T47D (cell line): ENCODE results near the gene SPEG.
"Not testable (repeated sequence)": the region's sequence is repeated elsewhere in the genome, so short reads cannot be mapped to it uniquely, and the experiment has no call there.

Source experiments
- DNase-seq, 2 experiments: peaks; one replicate each; pipeline versions ENCODE4 v3.0.0 to v3.0.0-alpha.2; 2011 to 2012; ENCODE audit warnings: low read depth in 1 of 2, low spot score in 1 of 2
- JUND ChIP-seq: IDR thresholded peaks from 2 replicates; pipeline ENCODE4 v1.6.1; 2012; ENCODE audit warnings: low read depth
- in situ Hi-C: cut with HindIII; loops from 2 replicates; pipeline ENCODE4 v1.10.0; 2016; ENCODE audit warnings: low sequenced_read_pairs, low pct_unique_long_range_greater_than_20kb

SPEG gene

DNA sequence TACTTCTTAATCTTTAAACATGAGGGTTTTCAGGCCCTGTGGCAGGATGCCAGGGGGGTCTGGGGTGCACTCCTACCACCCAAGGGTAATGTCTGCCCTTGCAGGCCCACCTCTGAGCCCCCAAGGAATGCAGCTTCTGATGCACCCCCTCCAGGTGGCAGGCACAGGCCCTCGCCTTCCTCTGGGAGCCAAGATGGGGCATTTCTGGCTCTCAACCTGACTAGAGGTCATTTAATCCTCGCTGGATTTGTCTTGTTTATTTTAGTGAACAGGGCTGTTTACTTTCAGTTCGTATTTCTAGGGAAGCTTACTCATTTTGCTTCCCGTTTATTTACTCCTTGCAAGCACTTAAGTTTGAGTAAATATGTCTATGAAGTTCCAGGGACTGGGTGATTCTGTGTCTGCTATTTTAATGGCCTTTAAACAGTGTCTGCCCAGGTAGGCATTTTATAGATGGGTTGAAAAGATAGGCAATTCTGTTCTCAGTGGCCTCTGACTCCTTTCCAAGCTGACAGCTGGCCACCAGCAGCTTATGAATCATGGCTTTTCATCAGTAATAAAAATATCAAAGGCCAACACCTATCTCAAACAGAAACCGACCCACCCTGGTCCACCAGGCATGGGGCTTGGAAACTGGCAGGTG lies 35.8 kb upstream of the SPEG start:
- in situ Hi-C loops = no loop called here
- DNase-seq = peak; percentile 32 to 92
- TF ChIP-seq JUND = peak; percentile 55; the same call in 1 of the 2 replicates

DNA sequence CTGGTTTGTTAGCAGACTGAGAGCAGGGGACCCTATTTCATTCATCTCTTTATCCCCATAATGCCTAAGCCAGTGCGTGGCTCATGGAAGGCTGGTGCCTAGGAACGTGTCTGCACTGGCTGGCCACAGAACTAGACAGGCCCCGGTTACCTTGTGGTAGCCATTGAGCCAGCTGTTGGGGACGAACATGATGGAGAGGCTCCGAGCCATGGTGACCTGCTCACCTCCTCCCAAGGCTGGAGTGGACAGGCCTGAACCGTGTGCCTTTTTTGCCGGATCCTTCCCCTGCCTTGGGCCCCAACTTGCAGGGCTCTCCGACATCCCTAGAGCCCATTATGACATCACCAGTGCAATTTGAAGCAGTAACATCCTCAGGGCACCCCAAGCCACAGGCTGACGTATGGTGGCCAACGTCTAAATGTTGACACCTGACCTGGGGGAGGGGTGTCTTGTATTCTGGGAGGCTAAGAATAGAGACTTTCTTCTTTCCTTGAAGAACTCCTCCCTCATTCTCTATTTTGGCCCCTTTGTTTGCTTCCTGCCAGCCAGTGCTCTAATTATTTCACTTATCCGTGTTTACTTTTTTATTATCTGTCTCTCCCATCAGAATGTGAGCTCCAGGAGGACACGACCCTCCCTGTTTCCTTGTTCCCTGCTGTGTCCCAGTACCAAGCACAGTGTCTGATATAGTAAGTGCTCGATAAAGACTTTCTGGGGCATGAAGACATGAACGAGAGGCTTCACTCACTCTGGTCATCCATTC lies 34.7 kb upstream of the SPEG start:
- no peak for TF ChIP-seq JUND
- DNase-seq = peak in 1 of 2 experiments; percentile 81
- in situ Hi-C loops = no loop called here

DNA sequence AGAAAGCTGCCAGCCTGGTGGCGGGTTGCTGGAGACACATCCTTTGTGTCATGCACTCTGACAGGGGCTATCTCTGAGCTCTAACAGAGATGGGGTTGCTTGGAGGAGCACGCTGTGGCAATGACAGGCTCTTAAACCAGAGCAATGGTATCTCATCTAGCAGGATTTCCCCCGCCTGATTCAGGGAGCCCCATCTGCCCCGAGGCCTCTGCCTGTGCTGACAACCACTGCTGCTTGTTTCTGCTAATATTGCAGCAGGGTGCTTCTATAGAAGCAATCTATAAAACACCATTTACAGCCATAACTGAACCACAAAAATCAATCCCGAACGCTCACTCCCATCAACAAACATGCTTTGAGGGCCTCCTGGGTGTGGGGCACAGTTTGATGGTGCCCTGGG lies 34.1 kb upstream of the SPEG start:
- no peak for TF ChIP-seq JUND
- in situ Hi-C loops = no loop called here
- DNase-seq = no peak

DNA sequence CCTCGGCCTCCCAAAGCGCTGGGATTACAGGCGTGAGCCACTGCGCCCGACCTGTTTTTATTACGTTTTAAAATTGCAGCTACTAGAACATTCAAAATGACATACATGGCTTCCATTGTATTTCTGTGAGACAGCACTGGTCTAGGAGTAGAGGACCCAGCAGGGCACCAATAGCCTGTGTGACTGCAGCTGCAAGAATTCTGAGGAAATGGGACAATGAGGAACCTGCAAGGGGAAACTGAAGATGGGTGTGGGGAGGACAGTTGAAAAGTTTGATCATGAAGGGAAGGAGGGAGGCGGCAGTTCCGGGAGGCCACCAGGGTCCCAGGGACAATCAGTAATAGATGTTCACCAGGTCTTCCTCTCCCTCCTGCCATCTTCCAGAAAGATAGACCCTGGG lies 33.0 kb upstream of the SPEG start:
- in situ Hi-C loops = no loop called here
- no peak for TF ChIP-seq JUND
- no peak for DNase-seq

DNA sequence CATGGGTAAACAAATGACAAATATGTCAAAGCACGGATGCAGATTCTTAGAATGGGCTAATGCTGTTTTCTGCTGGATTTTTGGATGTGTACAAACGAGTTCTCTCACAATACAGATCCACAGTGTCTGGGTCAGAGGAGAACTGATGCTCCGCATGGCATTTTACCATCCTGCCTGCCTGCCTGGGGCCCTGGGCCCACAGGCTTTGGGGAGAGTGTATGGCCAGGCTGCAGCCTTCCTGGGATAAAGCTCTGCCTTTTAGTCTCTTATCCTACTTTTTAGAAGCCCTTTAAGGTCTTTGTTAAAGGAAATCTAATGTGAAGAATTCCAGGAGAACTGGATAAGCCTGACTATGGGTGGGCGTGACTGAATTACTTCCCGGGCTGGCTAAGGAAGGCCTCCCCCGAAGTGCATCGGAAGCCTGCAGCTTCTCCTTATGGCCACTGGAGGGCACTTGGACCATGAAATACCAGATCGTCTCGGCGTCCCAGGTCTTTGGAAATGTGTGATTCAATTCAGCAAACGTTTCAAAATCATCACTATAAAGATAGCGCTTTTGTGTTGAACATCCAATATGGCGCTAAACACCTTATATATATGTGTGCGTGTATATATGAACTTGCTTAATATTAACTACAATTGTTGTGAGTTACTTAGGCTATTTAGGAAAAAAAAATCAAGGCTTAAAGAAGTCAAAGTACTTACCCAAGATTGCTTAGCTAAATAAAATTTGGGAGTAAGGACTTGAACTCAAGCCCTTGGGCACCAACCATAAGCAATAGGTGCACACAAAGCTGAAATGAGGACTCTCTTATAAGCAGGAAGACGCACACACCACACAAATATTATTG lies 31.8 kb upstream of the SPEG start:
- no peak for TF ChIP-seq JUND
- in situ Hi-C loops = no loop called here
- peak; percentile 41 to 75 for DNase-seq

DNA sequence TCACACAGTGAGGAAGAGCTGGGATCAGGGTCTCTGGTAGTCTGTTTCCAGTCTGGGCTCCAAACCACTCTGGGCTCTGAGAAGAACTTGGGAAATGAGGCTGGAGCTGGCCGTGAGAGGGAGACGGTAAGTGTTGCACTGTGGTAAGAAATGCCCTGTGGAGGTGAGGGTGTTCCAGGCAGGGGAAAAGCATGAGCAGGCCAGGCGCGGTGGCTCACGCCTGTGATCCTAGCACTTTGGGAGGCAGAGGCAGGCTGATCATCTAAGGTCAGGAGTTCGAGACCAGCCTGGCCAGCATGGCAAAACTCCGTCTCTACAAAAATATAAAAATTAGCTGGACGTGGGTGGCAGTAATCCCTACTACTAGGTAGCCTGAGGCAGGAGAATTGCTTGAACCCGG lies 30.8 kb upstream of the SPEG start:
- no peak for TF ChIP-seq JUND
- in situ Hi-C loops = no loop called here
- no peak for DNase-seq

DNA sequence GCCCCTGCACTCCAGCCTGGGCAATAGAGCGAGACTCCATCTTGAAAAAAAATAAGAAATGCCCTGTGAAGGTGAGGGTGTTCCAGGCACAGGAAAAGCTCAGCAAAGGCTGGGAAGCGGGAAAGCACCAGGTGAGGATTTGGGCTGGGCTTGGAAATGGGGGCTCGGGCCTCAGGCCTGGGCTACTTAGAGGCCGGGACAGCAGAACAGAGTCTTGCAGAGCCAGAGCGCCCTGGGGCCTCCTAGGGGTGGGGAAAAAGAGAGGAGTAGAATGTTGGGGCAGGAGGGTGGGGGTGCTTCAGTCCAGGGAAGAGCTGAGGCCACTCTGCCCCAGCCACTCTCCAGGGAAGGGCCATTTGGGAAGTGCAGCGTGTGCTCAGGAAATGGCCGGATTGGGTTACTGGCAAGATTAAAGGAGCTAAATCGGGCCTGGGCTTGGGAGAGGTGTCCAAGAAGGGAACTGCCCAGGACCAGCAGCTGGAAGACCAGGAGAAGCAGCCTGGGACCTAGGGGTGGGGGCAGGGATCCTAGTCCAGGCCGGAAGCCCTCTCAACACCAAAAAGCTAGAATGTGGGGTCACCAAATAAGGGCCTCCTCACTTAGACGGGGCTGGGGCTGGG lies 30.2 kb upstream of the SPEG start:
- no peak for DNase-seq
- TF ChIP-seq JUND = no peak
- in situ Hi-C loops = no loop called here

DNA sequence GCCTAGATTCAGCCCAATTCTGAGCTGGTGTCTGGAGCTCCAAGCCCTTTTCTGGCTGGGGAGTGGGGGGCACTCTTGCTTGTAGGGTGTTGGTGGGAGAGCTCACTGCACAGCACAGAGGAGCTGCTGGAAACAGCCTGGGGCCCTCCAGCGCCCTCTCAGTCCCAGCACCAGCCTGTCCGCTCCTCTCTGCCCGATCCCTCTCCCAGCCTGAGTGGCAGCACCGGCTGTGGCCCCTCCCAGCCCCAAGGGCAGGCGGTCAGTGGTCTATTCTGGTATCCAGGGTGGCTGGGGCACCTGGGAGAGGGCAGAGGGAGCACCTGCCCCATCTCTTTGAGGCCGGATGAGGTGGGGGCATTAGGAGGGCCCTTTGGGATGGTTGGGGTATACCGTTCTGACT lies 29.7 kb upstream of the SPEG start:
- in situ Hi-C loops = no loop called here
- no peak for TF ChIP-seq JUND
- DNase-seq = no peak

DNA sequence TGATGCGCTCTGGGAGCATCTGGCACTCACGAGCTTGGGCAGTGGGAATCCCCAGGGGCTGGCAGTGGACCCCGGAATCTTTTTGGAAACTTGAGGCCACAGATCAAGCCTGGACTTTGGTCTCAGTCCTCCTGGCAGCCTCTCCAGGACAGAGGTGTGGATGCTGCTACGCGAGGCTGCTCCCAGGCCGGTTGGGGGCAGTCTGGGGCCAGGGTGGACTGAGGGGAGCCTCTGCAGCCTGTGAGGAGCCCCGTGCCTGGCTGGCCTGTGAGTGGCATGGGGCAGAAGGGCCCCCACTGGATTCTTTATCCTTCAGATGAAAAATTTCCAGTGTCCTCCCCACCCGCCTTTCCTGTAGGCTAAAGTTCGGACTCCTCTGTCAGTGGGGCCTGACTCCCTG lies 29.2 kb upstream of the SPEG start:
- in situ Hi-C loops = no loop called here
- DNase-seq = no peak
- TF ChIP-seq JUND = no peak

DNA sequence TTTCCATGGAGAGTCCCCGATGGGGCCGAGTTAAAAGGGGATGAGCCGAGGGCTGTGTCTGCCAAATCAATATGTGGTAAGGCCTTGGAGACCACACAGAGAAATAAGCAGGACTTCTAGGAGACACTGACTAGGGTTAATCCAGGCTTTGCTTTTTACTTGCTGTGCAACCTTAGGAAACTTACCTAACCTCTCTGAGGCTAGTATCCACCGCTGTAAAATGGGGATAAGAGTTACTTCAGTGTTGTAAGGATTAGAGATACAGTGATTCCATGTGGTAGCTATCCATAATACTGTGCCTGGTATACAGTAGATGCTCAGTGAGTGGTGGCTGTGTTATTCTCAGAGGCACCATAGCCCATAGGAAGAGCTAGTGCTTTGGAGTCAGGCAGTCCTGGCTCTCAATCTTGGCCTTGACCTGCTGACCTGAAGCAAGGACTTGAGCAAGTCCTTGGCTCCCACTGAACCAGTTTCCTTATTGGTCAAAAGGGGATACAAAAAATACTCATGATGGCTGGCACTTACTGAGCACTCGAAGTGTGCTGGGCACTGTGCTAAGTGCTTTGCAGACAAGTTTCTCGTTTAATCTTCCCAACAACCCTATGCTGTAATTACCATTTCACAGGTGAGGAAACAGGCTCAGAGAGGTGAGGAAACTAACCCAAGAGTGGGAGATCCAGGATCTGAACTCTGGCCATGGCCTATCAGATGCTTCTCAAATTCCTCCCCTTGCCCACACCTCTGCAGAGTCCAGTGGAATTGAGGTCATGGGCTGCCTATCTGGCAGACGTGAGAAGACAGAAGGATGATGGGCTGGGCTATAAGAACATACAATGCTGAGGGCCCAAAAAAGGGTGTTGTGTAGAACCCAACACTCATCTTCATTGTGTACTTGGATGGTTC lies 28.4 kb upstream of the SPEG start:
- no peak for TF ChIP-seq JUND
- in situ Hi-C loops = no loop called here
- no peak for DNase-seq

DNA sequence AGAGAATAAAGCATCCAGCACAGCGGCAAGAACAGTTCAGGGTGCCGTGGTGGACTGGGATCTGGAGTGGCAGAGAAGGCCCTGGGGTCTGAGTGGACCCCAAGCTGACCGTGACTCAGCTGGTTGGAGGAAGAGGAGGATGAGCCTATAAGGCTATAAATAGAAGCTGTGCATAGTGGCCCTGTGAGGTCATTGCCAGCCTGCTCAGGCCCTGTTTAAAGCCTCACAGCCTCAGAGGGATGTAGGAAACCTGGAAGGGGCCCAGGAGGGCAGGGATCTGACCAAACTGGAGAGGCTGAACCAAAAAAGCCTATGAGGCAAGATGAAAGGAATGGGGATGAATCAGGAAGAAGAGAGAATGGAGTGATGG lies 27.8 kb upstream of the SPEG start:
- DNase-seq = no peak
- in situ Hi-C loops = no loop called here
- no peak for TF ChIP-seq JUND

DNA sequence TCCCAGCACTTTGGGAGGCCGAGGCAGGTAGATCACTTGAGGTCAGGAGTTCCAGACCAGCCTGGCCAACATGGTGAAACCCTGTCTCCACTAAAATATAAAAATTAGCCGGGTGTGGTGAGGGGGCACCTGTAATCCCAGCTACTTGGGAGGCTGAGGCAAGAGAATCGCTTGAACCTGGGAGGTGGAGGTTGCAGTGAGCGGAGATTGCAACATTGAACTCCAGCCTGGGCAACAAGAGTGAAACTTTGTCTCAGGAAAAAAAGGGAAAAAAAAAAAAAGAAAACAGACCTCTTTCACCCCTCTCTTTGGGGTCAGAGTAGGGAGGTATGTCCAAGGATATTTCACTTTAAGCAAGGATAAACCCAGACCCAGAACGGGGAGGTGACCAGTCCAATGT lies 27.3 kb upstream of the SPEG start:
- DNase-seq, in situ Hi-C loops: not testable (repeated sequence)
